AG04449 (cell line): ENCODE data around the gene SSX2IP.
A peak's percentile ranks its signal among the peaks of the same experiment; 100 is the strongest.

Source experiments
- CTCF ChIA-PET: fragments of 350-600 bp; formaldehyde crosslinking; extraction: SDS; loops from one replicate; lab custom pipeline; 2021; ENCODE audit warnings: antibody characterized with exemption; lab: Yijun Ruan, JAX
- POLR2A ChIA-PET: fragments of 400-600, 350-600 bp; formaldehyde crosslinking; extraction: SDS; loops from one replicate; lab custom pipeline; 2020; ENCODE audit warnings: antibody characterized with exemption, inconsistent platforms; lab: Yijun Ruan, JAX
- DNase-seq: peaks from one replicate; pipeline ENCODE4 v3.0.0-alpha.2; 2010; ENCODE audit warnings: low read depth, low spot score
- H3K4me3 ChIP-seq: 2 replicates; pipeline ENCODE4 v1.5.1; 2011; ENCODE audit warnings: low read depth, mild to moderate bottlenecking, control low read depth, low read length
- CTCF ChIP-seq: IDR thresholded peaks from one replicate; pipeline ENCODE4 v1.5.1; 2011; ENCODE audit warnings: mild to moderate bottlenecking, moderate library complexity, low read length, control low read depth, inconsistent platforms; ENCODE audit not compliant: insufficient read depth; ENCODE audit errors: missing control alignments

The SSX2IP gene

GRCh38 chr1:84690397-84691121 lies at the start of gene SSX2IP:
Gene SSX2IP (minus strand): TSS chr1:84690461. CDS start chr1:84671219, 19,242 bp downstream.
- TF ChIP-seq CTCF: no peak
- ChIA-PET POLR2A (interaction anchor here (1.2 kb wide), 1 partner anchor 184 kb away, joined by 3 read pairs; the partner anchor contains the start of genes GNG5 and SPATA1), CTCF (no interaction called here)
- peak; percentile 69 for DNase-seq
- peak within 1 kb of the TSS; percentile 77 for H3K4me3 ChIP-seq

- ChIA-PET CTCF (interaction anchor here (1.1 to 1.7 kb wide), 2 partner anchors 11 to 15 kb away, joined by 3 to 9 read pairs; no protein-coding TSS in a partner anchor), POLR2A (no interaction called here)
- no peak overlapping the region for H3K4me3 ChIP-seq
- no peak for TF ChIP-seq CTCF
- DNase-seq: no peak
These were observed 48.0 kb upstream of the SSX2IP start for GRCh38 chr1:84738237-84738636.

- POLR2A ChIA-PET: no interaction called here
- CTCF ChIA-PET: interaction anchor here (0.7 to 1.7 kb wide), 3 partner anchors 10 to 18 kb away, joined by 3 to 9 read pairs (median 3); no protein-coding TSS in a partner anchor
- no peak for DNase-seq
- no peak for TF ChIP-seq CTCF
- no peak overlapping the region for H3K4me3 ChIP-seq
These were observed 47.3 kb upstream of the SSX2IP start for GRCh38 chr1:84737590-84737989.

GRCh38 chr1:84736944-84737343 lies 46.7 kb upstream of the SSX2IP start:
- no peak for TF ChIP-seq CTCF
- ChIA-PET POLR2A (no interaction called here), CTCF (interaction anchor here (0.7 to 2.3 kb wide), 6 partner anchors 10 to 130 kb away, joined by 3 to 8 read pairs (median 4); no protein-coding TSS in a partner anchor)
- no peak overlapping the region for H3K4me3 ChIP-seq
- no peak for DNase-seq

GRCh38 chr1:84736445-84736844 lies 46.2 kb upstream of the SSX2IP start:
- no peak for DNase-seq
- TF ChIP-seq CTCF: no peak
- H3K4me3 ChIP-seq: no peak overlapping the region
- POLR2A ChIA-PET: interaction anchor here (1.1 kb wide), 1 partner anchor 11 kb away, joined by 3 read pairs; no protein-coding TSS in a partner anchor
- CTCF ChIA-PET: interaction anchor here (1.1 to 2.3 kb wide), 7 partner anchors 12 to 293 kb away, joined by 3 to 8 read pairs (median 4); no protein-coding TSS in a partner anchor

GRCh38 chr1:84735483-84735882 lies 45.2 kb upstream of the SSX2IP start:
- no peak for TF ChIP-seq CTCF
- DNase-seq: no peak
- no peak overlapping the region for H3K4me3 ChIP-seq
- CTCF ChIA-PET: interaction anchor here (1.0 to 2.3 kb wide), 10 partner anchors 10 to 293 kb away, joined by 3 to 8 read pairs (median 4); no protein-coding TSS in a partner anchor
- POLR2A ChIA-PET: interaction anchor here (0.6 to 1.1 kb wide), 3 partner anchors 12 to 54 kb away, joined by 3 read pairs; no protein-coding TSS in a partner anchor
